ENCODE results near the gene FAM120AOS.
"Not testable (repeated sequence)": the region's sequence is repeated elsewhere in the genome, so short reads cannot be mapped to it uniquely, and the experiment has no call there.

GRCh38 chr9:93439301-93439700, 14.1 kb downstream of the FAM120AOS start:
- TF ChIP-seq CTCF (conservative IDR thresholded peaks at IDR 0.05; ENCODE audit: low read depth, low read length); USF2 (IDR thresholded peaks at IDR 0.05; ENCODE audit: low read depth, low read length); RFX5 (IDR thresholded peaks at IDR 0.05; ENCODE audit: low read depth, low read length); FOS (IDR thresholded peaks at IDR 0.05; ENCODE audit: low read depth, low read length): not testable (repeated sequence)
- TF ChIP-seq, protein P1, sequence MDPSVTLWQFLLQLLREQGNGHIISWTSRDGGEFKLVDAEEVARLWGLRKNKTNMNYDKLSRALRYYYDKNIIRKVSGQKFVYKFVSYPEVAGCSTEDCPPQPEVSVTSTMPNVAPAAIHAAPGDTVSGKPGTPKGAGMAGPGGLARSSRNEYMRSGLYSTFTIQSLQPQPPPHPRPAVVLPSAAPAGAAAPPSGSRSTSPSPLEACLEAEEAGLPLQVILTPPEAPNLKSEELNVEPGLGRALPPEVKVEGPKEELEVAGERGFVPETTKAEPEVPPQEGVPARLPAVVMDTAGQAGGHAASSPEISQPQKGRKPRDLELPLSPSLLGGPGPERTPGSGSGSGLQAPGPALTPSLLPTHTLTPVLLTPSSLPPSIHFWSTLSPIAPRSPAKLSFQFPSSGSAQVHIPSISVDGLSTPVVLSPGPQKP (IDR thresholded peaks at IDR 0.05; ENCODE audit: borderline replicate concordance, low read depth, low read length) = not testable (repeated sequence)

Measured in IMR-90 (cell line).